ENCODE results near the gene ZNF17.
A peak's percentile ranks its signal among the peaks of the same experiment; 100 is the strongest.
"Not testable (repeated sequence)": the region's sequence is repeated elsewhere in the genome, so short reads cannot be mapped to it uniquely, and the experiment has no call there.

The ZNF17 gene

DNA sequence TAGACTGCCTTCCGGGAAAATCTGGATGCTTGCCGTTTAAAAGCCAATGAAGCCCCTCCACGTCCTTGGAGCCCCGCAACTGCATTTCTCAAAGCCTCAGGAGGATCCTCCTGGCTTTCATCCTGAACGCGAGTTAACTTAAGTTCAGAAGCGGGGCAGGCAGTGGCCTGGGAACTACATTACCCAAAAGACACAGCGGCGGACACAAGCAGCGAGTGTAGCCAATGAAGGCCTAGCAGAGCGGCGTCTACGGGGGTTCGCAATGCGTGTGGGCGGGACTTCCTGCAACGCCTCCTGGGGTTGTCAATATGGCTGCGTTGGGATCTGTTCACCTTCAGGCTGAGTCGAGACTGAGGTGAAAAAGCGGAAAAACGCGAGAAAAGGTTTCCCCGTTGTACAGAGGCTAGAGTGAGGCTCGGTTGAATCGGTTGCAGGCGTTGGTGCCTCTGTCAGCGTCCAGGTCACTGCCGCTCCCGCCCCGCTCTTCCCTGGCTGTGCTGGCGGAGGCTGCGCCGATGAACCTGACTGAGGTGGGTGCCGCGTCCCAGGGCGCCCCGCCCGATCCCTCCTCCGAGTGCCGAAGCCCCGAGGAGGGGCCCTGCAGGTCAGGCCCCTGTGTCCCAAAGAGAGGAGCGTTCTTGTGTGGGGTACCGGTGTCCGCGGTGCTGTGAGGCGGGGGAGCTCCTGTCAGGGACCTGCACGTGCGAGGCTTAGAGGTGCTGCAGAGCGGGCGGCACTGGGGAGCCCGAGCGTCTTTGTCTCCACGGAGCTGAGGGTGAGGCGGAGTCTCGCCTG is at the start of gene ZNF17:
Gene ZNF17 (plus strand): TSS at position 285 of the 795 bp plus-strand sequence. CDS start 2,455 bp downstream, outside the sequence.
- DNase-seq: peak; percentile 56

DNA sequence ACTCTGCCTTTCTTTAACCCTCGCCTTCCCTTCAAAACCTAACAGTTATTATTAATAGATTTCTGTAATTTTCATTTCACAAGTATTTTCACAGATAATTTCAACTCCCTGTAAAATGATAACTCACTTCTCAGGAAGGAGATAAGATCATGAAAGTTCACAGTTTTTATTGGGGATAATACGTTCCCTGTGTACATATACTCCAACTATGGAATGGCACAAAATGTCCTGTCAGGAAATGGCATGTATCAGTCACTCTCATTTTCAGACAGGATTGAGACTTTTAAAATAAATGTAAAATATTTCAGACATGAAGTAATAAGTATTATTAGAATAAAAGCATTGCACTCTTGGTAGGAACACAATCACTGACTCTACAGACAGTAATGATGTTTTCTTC is 48.5 kb upstream of the ZNF17 start:
- no peak for DNase-seq

DNA sequence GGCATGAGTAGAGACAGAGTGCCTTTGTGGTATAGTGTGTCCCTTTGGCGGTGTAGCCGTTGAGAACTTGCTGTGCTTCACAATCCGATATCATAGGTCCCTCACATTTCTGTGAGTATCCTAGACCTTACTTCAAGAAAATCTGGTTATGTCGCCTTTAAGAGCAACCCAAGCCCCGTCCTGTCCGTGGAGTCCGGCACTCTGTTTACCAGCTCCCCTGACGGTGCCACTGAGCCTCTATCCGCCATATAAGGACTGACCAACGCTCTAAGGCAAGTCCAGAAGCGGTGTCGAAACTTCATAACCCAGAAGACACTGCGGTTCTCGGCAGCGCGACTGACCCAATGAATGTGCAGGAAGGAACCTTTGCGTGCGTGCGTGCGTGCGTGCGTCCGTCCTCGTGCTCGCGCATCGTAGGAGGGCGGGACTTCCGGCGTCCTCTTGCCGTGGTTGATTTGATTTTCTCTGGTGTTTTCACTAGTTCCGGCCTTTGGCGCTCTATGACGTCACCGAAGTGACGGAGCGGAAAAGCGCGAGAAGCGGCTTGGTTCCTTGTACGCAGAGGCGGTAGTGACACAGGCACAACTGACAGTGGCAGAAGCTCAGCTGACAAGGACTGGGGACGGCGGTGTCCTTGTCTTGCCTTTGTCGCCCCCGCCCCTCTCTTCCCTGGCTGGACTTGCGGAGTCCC is 47.8 kb upstream of the ZNF17 start, which contains the start of the genes TRAPPC2B and ZNF547:
Gene TRAPPC2B (plus strand): TSS at position 555 of the 691 bp plus-strand sequence. CDS start 1,283 bp downstream, outside the sequence.
Gene ZNF547 (plus strand): TSS at position 555 of the 691 bp plus-strand sequence. CDS start 5,005 bp downstream, outside the sequence.
- peak; percentile 87 for DNase-seq

- DNase-seq: no peak
Observed at GRCh38 chr19:57363688-57364181, 47.2 kb upstream of the ZNF17 start.

GRCh38 chr19:57366776-57367175 is 44.2 kb upstream of the ZNF17 start:
- DNase-seq: no peak

DNA sequence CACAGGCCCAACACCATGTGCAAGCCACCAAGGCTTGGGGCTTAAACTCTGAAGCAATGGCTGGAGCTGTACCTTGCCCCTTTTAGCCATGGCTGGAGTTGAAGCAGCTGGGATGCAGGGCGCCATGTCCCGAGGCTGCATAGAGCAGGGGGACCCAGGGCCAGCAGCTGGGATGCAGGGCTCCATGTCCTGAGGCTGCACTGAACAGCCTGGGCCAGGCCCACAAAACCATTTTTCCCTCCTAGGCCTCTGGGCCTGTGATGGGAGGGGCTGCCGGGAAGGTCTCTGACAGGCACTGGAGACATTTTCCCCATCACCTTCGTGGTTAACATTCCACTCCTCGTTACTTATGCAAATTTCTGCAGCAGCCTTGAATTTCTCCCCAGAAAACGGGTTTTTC is 36.8 kb upstream of the ZNF17 start:
- no peak for DNase-seq

DNA sequence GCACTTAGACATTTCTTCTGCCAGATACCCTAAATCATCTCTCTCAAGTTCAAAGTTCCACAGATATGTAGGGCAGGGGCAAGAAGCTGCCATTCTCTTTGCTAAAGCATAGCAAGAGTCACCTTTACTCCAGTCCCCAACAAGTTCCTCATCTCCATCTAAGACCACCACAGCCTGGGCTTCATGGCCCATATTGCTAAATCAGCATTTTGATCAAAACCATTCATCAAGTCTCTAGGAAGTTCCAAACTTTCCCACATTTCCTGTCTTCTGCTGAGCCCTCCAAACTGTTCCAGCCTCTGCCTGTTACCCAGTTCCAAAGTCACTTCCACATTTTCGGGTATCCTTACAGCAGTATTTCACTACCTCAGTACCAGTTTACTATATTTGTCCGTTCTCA is 36.3 kb upstream of the ZNF17 start:
- not testable (repeated sequence) for DNase-seq

- no peak for DNase-seq
Observed at GRCh38 chr19:57376151-57376550, 34.8 kb upstream of the ZNF17 start.

- DNase-seq: no peak
Observed at GRCh38 chr19:57377498-57378146, 33.3 kb upstream of the ZNF17 start.

- DNase-seq: no peak
Observed at GRCh38 chr19:57380923-57381322, 30.0 kb upstream of the ZNF17 start.

GRCh38 chr19:57382806-57383488 is 28.0 kb upstream of the ZNF17 start:
- DNase-seq: no peak

GRCh38 chr19:57389194-57389729 is 21.7 kb upstream of the ZNF17 start:
- no peak for DNase-seq

DNA sequence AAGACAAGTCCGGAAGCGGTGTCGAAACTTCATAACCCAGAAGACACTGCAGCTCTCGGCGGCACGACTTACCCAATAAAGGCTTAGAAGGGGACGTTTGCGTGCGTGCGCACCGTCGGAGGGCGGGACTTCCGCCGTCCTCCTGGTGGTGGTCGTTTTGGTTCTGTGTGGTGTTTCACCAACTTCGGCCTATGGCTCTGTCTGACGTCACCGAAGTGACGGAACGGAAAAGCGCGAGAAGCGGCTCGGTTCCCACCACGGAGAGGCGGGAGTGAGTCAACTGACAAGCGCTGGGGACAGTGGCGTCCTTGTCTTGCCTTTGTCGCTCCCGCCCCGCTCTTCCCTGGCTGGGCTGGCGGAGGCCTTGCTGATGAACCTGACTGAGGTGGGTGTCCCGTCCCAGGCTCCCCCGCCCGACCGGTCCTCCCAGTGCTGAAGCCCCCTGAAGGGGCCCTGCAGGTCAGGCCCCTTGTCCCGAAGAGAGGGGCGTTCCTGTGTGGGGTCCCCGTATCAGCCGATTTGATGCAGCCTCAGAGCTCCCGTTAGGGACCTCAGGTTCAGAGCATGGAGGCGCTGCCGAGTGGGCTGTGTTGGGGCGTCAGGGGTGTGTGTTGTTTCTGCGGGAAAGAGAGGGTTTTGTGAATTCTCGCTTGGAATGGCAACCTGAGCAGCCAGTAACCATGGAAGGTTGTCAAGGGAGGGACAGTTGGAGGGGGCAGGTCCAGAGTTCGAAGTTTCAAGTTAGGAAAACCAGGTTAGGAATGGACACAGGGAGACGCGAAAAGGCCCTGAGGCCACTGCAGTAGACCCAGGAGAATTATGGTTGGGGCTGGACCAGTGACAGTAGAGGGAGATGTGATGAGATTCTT is 21.0 kb upstream of the ZNF17 start, which contains the start of gene ZNF548:
Gene ZNF548 (plus strand): TSS at position 125 of the 869 bp plus-strand sequence. CDS start 246 bp downstream, at position 371.
- peak; percentile 72 for DNase-seq

GRCh38 chr19:57395710-57396109 is 15.3 kb upstream of the ZNF17 start:
- DNase-seq: no peak

DNA sequence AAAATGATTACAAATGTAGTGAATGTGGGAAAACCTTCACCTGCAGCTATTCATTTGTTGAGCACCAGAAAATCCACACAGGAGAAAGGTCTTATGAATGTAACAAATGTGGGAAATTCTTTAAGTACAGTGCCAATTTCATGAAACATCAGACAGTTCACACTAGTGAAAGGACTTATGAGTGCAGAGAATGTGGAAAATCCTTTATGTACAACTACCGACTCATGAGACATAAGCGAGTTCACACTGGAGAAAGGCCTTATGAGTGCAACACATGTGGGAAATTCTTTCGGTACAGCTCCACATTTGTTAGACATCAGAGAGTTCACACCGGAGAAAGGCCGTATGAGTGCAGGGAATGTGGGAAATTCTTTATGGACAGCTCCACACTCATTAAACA is 12.1 kb upstream of the ZNF17 start:
- DNase-seq: no peak

DNA sequence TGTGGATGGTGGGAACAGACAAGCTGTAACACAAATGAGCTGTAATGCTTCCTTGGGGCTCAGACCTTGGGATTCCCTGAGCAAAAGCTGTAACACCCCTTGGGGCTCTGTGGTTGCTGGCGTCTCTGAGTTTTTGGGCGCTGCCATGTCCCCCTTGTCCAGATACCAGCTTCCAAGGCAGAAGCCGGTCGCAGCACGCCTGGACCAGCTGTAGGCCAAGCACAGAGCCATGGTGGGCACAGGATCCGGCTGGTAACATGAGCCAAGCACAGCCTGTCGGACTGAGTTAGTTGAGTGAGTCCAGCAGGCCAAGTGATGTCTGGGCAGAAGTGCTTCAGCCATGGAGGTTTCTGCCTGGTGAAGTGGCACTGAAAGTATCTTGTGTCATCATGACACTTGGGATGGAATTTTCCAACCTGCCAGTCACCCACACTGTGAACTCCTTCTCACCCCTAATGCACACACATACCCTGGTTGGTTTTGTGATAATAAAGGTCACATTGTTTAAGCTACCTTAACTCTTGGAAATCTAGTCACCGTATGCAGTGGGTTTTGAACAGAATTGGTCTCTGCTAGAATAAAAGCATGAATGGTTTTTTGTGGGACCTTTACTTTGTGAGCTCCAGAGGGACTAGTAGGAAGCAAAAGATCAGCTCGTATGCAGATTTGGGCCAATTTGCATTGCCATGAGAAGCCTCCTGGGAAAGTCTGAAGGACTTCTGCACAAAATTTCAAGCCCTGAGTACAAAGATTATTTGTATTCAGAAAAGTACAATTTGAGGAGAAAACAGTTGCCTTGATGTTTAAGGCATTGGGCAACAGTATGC is 7.0 kb upstream of the ZNF17 start:
- DNase-seq: no peak

- peak; percentile 40 for DNase-seq
Observed at GRCh38 chr19:57406516-57407123, 4.3 kb upstream of the ZNF17 start.

DNA sequence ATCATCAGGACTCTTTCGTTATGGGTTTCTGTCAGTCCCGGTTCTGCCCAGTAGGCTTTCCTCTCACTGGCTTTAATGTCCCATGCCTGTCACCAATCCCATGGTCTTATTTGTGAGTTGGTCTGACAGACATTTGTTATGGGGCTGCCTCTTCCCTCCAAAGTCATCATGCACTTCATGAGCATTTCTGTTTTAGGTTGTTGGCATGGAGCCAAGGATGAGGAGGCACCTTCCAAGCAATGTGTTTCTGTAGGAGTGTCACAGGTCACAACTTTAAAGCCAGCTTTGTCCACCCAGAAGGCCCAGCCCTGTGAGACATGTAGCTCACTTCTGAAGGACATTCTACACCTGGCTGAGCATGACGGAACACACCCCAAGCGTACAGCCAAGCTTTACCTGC is 8.5 kb downstream of the ZNF17 start:
- no peak for DNase-seq

GRCh38 chr19:57421037-57421436 is 10.1 kb downstream of the ZNF17 start:
- no peak for DNase-seq
